Left renal pelvis (tissue), 4 donors: ENCODE results near the gene NRG3. TPM values are rescaled to one million over a fixed set of nuclear protein-coding genes. Genes with fewer than 3 reads are reported as not detected.
A peak's percentile ranks its signal among the peaks of the same experiment; 100 is the strongest.

Source experiments
- DNase-seq, 4 donors: peaks; one replicate each; pipeline ENCODE4 v3.0.0-alpha.2; 2013; ENCODE audit warnings: low read depth in 4 of 4, low spot score in 3 of 4
- polyA plus RNA-seq, 4 donors: library from polyadenylated mRNA; unstranded; fragments of 120-200 nt; gene quantifications; one replicate each; pipeline ENCODE4 v1.2.1, GENCODE V29; 2013; ENCODE audit not compliant: insufficient read length in 4 of 4

The NRG3 gene
- polyA plus RNA-seq, 4 donors = 3.9 to 14.2 (median 12.2) TPM

DNA sequence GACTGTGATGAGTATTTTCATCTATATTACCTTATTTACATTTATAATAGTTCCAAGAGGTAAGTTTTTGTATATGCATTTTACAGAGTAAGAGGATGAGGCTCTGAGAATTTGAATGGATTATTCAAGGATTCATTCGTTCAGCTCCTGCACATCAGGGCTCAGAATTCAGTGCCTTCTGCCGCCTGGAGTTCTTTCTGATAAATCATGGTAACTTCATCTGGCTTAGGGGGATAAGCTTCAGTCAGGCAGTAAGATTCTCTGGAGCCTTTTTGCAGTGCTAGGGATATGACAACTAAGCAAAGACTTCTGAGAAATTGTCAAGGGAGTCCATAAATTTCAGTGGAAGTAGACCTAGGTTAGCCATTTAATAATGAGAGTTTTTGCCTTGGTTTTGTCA is 668.6 kb downstream of the NRG3 start:
- DNase-seq = no peak

DNA sequence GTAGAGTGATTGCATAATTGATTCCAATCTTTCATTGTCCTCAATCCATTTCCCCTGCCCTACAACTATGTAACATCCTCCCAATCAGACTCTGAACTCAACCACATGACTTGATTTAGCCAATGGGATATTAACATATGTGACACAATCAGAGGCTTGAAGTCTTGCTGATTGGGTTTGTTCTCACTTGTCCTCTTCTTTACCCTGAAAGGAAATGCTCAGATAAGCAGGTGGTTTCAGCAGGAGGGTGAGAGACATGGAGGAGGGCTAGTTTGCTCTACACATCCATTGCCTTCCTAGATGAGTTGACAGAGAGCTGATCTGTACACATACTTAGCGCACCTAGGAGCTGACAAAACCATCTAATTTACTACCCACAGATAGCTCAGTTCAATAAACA is 669.4 kb downstream of the NRG3 start:
- DNase-seq = no peak

DNA sequence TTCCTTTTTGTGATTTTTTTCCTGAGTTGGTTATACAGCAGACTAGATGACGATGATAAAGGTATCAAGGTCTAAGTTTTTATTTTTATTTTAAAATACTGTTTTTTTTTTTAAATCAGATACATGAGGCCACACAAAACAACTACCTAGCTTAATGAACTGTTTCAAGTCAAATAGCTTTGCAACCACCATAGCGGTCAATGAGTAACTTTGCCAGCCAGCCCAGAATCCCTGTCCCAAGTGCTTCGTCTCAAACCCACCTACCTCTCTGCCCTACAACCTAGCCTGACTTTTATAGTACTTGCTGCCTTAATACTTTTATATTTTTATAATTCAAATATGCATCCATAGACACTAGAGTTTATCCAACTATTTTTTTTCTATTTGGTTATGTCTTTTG is 676.5 kb downstream of the NRG3 start:
- DNase-seq = peak in 1 of 4 donors; percentile 14

DNA sequence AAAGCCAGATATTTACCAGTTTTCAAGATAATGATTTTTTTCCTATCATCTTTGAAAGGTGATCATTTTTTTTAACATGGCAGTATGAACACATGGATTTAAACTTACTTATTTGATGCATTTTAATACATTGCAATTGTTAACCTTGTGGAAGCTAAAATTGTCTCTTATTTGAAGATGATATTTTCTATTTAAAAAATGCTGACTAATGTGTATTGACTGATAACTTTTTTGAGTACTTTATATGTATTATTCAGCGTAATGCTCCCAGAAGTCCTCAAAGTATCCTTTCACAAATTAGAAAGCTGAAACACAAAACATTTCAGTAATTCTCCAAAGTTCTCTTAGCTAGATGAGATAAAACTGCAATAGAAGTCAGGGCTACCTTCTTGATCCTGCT is 677.3 kb downstream of the NRG3 start:
- no peak for DNase-seq

DNA sequence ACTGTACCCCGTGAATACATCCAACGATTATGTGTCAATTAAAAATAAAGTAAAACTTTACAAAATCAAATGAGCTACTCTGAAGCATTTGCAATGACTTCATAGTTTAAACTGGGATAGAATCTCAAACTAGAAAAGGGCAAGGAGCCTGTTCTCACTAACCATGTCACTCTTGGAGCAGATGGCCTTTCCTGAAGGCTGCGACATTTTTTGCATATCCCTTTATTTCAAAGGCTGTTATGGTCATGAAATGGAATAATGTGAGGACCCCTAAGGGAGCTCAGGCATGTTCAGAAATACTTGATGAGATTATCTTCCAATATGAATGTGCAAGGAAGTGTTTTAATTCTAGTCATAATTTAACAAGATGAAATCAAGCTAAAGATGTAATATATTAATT is 679.4 kb downstream of the NRG3 start:
- DNase-seq = no peak

DNA sequence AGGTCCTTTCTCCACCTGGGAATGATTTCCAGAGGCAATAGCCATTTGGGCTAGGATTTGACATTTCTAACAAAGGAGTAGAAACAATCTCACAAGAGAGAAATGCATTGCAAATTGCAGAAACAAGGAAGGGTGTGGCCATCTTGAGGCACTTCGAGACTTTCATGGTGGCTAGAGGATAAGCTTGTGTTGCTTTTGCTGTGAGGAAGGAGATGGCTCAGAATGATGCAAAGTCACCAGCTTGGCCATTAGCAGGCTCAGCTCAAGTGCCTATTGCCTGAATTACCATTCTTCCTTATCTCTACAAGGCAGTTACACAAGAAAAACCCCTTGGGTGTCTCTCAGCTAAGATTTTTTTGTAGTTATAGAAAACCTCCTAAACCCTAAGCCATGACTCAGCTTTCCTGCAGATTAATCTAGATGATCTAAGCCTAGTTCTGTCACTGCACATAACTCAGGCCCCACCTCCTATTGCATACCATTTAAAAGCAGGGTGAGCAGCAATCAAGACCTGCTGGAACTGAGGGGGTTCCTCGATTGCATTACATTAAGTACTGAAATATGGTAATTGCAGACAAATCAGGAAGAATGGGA is 683.1 kb downstream of the NRG3 start:
- DNase-seq = no peak

DNA sequence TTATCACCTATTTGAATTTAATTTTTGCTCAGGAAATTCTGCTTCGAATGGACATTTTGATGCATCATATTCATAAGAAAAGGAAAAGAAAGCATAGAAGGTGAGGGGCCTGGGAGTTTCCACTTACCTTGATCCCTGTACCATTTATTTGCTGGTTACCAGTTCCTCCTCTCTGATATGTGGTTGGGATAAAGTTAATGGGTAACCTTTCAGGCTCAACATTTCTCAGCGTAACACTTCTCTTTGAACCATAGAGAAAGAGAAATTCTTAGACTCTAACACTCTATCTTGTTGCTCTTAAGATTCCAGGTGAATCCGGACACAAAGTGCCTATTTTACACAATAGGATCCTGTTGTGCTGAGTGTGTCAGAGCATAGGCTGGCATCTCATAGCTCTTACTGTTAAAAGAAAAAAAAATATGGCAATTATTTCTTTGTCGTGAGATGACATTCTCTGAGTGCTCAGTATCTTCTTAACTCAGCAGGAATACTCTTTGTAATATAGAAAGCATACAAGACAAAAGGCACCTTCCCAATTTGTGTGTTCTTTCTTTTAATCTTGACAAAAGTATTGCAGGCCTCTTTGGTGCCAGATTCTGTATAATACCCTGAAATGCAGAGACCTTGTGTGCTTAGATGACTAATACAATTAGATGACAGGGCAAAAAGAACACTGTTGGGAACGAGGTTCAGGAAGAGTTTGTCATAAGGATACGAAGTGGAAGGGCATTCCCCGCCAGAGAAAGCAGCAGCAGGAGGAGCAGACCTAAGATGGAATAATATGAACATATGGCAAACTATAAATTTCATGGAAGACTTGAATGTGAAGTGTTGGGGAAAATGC is 689.6 kb downstream of the NRG3 start:
- no peak for DNase-seq

DNA sequence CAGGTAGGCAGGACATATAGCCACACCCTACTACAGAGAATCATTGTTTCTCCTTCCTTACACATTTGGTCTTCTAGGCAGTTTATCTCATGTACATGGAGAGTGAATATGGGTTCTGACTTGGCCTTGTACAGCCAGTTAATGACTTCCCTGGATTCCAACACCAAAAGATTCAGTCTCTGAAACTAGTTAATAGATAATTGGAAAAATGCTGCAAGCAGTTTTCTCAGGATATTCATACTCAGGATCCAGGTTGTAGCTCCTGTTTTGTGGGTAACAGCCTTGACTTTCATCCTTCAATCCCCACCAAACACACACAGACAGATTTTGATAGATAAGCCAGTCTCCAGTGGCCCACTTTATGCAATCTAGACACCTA is 690.2 kb downstream of the NRG3 start:
- peak in 1 of 4 donors; percentile 10 for DNase-seq

DNA sequence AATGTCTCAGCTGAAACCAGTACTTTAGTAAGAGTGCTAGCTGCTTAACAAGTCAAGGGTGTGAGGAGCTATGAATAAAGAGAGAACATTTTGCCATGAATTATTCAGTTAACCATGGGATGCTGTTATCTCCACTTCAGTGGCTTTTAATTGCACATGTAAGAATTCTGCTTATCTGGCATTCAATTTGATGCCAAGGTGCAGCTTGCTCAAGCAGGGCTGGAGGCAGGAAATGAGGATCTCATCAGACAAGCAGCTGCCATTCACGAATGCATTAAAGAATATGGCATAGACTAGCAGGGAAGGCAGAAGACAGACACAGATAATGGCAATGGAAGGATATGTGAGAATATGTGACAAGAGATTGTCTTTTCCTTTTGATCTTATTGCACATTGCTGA is 697.8 kb downstream of the NRG3 start:
- peak in 1 of 4 donors; percentile 14 for DNase-seq

DNA sequence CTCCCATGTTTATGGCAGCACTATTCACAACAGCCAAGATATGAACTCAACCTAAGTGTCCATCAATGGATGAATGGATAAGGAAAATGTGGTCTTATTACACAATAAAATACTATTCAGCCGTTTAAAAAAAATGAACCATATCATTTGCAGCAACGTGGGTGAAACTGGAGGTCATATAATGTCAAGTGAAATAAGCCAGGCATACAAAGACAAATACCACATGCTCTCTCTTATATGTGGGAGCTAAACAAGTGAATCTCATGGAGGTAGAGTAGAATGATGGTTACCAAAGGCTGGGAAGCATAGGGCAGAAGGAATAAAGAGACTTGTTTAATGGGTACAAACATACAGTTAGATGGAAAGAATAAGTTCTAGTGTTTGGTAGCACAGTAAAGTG is 699.1 kb downstream of the NRG3 start:
- DNase-seq = no peak

DNA sequence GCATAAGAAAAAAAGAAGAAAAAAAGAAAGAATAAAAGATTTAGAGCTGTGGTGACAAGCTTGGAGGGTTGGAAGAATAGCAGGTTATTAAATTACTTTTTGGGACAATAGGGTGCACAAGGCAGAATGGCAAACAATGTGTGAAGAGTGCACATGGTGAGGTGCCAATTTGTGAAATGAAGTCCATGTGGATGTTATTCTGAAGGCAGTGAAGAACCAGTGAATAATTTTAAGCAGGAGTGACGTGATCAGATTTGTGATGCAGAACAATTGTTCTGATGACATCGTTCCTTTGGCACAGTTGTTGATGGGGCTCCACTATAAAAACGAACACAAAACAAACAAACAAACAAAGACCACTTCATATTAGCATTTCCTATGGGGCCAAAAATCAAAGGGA is 700.3 kb downstream of the NRG3 start:
- no peak for DNase-seq

DNA sequence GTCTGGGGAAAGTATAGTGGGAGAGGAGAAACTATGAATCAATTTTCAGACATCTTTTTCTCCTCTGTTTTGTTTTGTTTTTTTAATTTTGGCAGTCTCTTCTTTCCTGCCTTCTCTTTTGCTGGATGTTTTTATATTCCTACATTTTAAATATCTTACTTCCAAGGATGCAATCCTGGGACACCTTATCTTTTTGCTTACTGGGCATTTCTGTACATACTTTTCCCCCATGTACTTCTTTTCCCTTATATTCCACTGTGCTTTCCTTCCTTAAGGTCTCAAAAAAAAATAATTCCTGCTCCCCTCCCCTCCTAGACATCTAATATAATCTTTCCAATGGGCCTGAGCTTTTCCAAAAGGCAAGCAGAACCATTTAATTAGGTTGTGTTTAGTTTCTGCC is 701.1 kb downstream of the NRG3 start:
- no peak for DNase-seq

DNA sequence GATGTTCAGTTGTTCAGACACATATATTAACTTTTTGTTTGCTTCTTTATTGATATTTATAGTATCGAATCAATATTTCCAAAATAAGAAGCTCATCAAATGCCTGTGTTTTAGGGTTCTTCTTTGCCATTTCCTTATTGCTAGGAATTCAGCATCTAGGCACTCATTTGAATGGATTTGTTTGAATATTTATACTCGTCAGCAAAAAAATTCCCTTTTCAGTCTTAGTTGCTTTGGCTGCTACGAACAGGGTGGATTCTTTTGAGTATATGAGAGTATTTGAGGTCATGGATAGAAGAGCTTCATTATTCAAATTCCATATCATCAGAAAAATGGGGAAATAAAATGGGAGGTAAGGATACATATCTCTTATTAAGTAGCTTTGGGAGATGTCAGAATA is 706.9 kb downstream of the NRG3 start:
- DNase-seq = no peak

DNA sequence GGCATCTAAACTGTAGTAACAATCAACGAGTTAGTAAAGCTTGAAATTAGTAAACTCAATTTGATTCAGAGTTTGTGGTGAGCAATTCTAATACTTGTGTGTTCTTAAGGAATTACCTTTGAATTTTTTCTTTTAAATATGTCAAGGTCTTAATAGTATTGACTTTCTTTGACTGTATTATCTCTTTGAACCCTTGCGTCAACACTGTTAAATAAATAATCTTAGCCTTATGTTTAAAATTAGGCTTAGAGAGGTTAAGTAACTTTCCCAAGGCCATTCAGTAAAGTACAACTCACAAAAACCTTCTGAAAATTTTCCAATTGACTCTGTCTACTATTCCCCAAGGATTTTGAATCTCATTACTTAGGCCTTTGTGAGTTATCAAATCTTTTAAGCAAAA is 716.4 kb downstream of the NRG3 start:
- no peak for DNase-seq

DNA sequence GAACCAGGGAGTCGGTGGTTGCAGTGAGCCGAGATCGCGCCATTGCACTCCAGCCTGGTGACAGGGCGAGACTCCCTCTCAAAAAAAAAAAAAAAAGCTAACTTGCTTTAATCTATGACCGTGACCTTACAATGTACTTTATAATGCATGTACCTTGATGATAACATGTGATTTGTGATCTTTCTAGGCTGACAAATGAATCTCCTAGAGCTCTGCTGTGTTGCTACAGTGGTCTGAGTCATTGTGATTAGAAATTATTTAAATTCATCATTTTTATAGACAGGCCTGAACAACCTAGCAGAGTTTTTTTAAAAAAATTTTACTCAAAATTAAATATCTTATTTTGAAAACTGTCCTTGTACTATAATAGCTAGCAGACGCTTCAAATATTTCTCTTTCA is 722.8 kb downstream of the NRG3 start:
- DNase-seq = no peak

DNA sequence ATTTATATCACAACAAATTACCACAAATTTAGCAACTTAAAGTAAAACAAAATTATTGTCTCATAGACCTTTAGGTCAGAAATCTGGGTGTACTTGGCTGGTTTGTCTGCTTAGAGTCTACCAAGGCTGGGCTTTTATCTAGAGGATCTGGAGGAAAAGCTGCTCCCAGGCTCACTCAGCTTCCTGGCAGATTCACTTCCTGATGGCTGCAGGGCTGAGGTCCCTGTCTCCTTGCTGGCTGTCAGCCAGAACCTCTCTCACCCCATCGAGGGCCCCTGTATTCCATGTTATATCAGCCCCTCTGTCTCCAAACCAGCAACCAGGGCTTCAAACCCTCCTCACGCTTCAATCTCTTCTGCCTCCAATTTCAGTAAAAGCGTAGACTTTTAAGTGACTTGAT is 734.9 kb downstream of the NRG3 start:
- no peak for DNase-seq

DNA sequence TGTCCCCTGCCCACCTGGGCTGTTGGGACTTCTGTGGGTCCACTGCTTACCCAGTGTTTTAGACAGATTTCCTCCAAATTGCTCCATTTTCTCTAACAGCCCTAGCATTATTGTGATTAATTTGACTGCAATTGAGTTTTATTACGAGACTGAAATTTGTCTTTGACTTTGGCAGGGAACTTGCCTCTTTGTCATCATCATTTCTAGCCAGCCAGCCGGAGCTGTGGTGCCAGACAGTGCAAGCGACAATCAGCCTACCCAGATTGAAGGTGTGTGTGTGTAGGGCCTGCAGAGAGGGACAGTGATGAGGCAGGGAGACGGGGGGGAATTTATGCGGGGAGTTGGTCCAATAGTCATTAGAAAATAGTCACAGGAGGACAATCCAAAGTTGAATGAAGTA is 743.0 kb downstream of the NRG3 start:
- DNase-seq = no peak

DNA sequence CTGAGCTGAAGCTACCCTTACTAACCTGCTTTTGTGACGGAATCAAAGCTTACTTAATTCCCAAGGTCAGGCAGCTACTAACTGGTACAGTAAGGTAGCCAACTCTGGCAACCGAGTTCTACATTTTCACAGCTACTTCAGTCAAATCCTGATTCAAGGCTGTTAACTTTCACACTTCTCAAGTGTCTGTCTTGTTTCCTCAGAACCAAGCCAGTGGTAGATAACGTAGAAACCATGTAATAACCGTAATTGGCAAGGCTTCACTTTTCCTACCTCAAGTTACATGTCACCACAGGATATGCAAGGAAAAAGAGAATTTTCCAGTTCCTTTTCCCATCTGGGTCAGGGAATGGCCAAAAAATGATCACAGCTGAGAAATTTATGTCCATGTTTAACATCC is 746.7 kb downstream of the NRG3 start:
- DNase-seq = no peak

DNA sequence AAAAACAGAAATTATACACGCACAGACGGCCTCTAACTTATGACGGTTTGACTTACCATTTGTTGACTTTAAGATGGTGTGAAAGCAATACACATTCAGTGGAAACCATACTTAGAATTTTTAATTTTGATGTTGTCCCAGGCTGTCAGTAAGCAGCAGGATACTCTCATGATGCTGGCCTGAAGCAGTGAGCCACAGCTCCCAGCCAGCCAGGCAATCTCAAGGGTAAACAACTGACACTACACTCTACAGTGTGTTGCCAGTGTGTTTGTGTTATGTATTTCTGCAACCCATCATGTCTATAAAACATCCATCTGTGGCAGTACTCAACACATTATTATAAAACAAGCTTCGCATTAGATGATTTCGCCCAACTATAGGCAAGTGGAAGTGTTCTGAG is 747.5 kb downstream of the NRG3 start:
- DNase-seq = no peak

DNA sequence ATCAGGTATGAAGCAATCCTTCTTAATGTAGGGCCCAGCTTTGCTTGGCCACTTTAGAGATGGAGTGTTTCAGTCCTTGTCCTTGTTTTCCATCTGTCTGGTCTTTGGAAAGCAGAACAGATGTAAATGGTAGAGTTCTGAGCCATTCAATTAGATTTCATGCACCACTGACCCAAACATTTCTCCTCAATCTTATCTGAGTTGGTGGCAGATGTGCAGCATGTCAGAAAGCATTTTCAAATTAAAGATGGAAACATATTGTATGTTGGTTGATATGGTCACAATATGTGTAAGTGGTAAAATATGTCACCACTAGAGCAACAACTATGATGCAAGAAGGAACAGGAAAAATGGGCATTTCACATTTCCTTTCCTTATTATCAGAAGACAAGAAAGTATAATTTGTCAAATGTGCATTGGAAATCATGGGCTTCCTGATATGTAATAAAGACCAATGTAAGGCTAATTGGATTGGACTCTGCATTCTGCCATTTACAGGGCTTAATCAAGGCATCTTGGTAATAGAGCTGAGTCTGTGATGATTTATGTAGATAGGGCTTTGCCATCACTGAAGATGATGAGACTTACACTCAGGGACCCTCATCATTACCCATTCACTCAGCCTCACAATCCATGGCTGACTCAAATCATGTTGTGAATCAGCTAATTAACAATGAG is 750.7 kb downstream of the NRG3 start:
- DNase-seq = no peak

DNA sequence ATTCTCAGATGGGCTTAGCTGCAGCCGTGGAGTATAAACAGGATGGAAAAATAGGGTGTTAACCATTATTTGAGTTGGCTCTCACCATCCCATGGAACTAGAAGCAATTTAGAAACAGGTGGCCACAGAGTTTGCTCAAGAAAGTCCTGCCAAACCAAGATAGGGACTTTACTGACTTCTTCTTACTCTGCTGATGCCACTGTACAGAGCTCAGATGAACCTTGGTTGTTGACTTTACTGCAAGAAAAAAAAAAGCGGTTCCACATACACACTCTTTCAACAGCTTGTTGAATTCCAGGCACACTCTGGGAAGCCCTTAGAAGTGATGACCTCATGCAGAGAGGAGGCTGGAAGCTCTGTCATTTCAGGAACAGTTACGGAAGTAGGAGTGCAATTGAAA is 753.4 kb downstream of the NRG3 start:
- DNase-seq = peak; percentile 6 to 30 (median 14)

DNA sequence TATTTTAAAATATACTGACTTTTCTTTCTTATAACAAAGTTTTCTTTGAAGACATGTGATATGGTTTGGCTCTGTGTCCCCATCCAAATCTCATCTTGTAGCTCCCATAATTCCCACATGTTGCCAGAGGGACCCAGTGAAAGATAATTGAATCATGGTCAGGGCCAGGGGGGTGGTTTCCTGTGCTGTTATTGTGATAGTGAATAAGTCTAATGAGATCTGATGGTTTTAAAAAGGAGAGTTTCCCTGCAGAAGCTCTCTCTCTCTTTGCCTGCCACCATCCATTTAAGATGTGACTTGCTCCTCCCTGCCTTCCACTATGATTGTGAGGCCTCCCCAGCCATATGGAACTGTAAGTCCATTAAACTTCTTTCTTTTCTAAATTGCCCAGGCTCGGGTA is 768.1 kb downstream of the NRG3 start:
- no peak for DNase-seq
